RKO (cell line): ENCODE measurements around the gene LHPP.
"Not testable (repeated sequence)": the region's sequence is repeated elsewhere in the genome, so short reads cannot be mapped to it uniquely, and the experiment has no call there.

Experiments
- DNase-seq: peaks from one replicate; pipeline ENCODE4 v3.0.0-alpha.2; 2016; ENCODE audit warnings: low spot score

The LHPP gene

GRCh38 chr10:124573726-124574455 lies 112.3 kb downstream of the LHPP start:
- DNase-seq, result no peak

GRCh38 chr10:124574456-124575070 lies 112.9 kb downstream of the LHPP start:
- DNase-seq, result no peak

GRCh38 chr10:124575107-124576035 lies 113.7 kb downstream of the LHPP start:
- DNase-seq, result no peak

- DNase-seq, result no peak
Measured at GRCh38 chr10:124576526-124577420, 115.2 kb downstream of the LHPP start.

GRCh38 chr10:124577651-124578050 lies 116.0 kb downstream of the LHPP start:
- DNase-seq, result no peak

GRCh38 chr10:124578231-124579010 lies 116.8 kb downstream of the LHPP start:
- no peak for DNase-seq

GRCh38 chr10:124579011-124579399 lies 117.4 kb downstream of the LHPP start:
- no peak for DNase-seq

GRCh38 chr10:124586142-124586541 lies 124.5 kb downstream of the LHPP start:
- no peak for DNase-seq

- no peak for DNase-seq
Measured at GRCh38 chr10:124587811-124588211, 126.2 kb downstream of the LHPP start.

GRCh38 chr10:124588341-124588735 lies 126.7 kb downstream of the LHPP start:
- not testable (repeated sequence) for DNase-seq

- no peak for DNase-seq
Measured at GRCh38 chr10:124588736-124589490, 127.3 kb downstream of the LHPP start.

- DNase-seq, result no peak
Measured at GRCh38 chr10:124589491-124590041, 127.9 kb downstream of the LHPP start.

- DNase-seq, result no peak
Measured at GRCh38 chr10:124590216-124591122, 128.8 kb downstream of the LHPP start.

- DNase-seq, result no peak
Measured at GRCh38 chr10:124591123-124591495, 129.5 kb downstream of the LHPP start.

- no peak for DNase-seq
Measured at GRCh38 chr10:124592101-124592500, 130.5 kb downstream of the LHPP start.

- DNase-seq, result no peak
Measured at GRCh38 chr10:124592736-124593430, 131.3 kb downstream of the LHPP start.

- no peak for DNase-seq
Measured at GRCh38 chr10:124593431-124593985, 131.9 kb downstream of the LHPP start.

GRCh38 chr10:124594240-124594639 lies 132.6 kb downstream of the LHPP start:
- no peak for DNase-seq
